Peyer's patch (tissue), 4 donors: Measurements from ENCODE around the gene LRBA. TPM values are rescaled to one million over a fixed set of nuclear protein-coding genes. Genes with fewer than 3 reads are reported as not detected.

Experiments
- DNase-seq, 3 donors: peaks; one replicate each; pipeline ENCODE4 v3.0.0-alpha.2; 2017 to 2019
- H3K27ac ChIP-seq, 4 donors: fragments of 200-600 bp; sonication (generic); one replicate each; pipeline ENCODE4 v1.5.1; 2016 to 2019
- H3K27me3 ChIP-seq, 2 donors: fragments of 200-600 bp; sonication (generic); one replicate each; pipeline ENCODE4 v1.5.1; 2019
- H3K36me3 ChIP-seq, 3 donors: fragments of 200-600 bp; sonication (generic); one replicate each; pipeline ENCODE4 v1.5.1; 2016 to 2019
- H3K4me1 ChIP-seq, 4 donors: fragments of 200-600 bp; sonication (generic); one replicate each; pipeline ENCODE4 v1.5.1; 2016 to 2019
- H3K4me3 ChIP-seq, 4 donors: fragments of 200-600 bp; sonication (generic); 1 replicate in 3 of 4; 2 replicates in 1 of 4; pipeline ENCODE4 v1.5.1; 2016 to 2019; ENCODE audit warnings: mild to moderate bottlenecking in 1 of 4
- H3K9me3 ChIP-seq, 4 donors: fragments of 200-600 bp; sonication (generic); one replicate each; pipeline ENCODE4 v1.5.1; 2016 to 2019; ENCODE audit warnings: mild to moderate bottlenecking in 1 of 4
- POLR2A ChIP-seq, 2 donors: fragments of 450-650 bp; IDR thresholded peaks; one replicate each; pipeline ENCODE4 v1.5.1; 2017; ENCODE audit warnings: antibody characterized with exemption in 2 of 2, mild to moderate bottlenecking in 2 of 2, moderate library complexity in 2 of 2
- total RNA-seq, 4 donors: library from RNA; depleted of rRNA; stranded (reverse); fragments of >200 nt; gene quantifications; one replicate each; pipeline ENCODE4 v1.1.0, GENCODE V29; 2016
- TF ChIP-seq, protein P1 (sequence below), 6 experiments: fragments of 450-650 bp in 4 of 6; fragments of 200-600 bp in 2 of 6; sonication (generic) in 1 of 6; IDR thresholded peaks; one replicate each; pipeline ENCODE4 v1.5.1; 2017 to 2019; ENCODE audit warnings: antibody characterized with exemption in 6 of 6, mild to moderate bottlenecking in 3 of 6, moderate library complexity in 1 of 6

The LRBA gene
- total RNA-seq, 4 donors from 2014 or later: 71.5 to 120 (median 91.7) TPM

DNA sequence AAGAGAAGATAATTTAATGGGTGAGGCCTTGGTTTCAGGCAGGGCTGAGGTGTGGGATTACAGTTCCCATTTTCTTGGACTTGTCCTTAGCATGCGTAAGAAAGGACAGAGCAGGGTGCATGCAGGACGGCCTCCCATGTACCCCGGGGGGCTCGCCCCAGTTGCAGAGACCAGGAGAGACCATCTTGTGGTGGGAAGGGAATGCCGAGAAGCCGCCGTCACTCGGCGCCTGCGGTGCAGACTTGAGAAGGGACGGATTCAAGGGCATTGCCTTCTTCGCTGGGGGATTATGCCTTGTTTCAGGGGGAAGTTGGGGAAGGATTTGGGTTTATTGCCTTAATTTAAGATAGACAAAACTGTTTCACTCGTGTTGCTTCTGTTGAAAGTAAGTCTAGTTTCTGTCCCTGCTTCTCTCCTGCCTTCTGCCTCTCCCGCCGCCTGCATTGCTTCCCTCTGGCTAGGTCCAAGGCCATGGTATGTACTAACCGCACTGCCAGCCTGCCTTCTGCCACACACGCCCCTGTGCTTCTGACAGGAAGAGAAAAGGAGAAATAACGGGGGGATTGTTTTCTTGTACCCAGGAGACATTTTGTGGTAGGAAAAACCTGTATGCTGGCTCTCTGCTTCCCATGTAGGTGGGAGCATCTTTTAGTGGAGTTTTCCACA lies 761.0 kb downstream of the LRBA start:
- TF ChIP-seq, protein P1, sequence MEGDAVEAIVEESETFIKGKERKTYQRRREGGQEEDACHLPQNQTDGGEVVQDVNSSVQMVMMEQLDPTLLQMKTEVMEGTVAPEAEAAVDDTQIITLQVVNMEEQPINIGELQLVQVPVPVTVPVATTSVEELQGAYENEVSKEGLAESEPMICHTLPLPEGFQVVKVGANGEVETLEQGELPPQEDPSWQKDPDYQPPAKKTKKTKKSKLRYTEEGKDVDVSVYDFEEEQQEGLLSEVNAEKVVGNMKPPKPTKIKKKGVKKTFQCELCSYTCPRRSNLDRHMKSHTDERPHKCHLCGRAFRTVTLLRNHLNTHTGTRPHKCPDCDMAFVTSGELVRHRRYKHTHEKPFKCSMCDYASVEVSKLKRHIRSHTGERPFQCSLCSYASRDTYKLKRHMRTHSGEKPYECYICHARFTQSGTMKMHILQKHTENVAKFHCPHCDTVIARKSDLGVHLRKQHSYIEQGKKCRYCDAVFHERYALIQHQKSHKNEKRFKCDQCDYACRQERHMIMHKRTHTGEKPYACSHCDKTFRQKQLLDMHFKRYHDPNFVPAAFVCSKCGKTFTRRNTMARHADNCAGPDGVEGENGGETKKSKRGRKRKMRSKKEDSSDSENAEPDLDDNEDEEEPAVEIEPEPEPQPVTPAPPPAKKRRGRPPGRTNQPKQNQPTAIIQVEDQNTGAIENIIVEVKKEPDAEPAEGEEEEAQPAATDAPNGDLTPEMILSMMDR (IDR thresholded peaks at IDR 0.05): no peak
- no peak for TF ChIP-seq POLR2A (IDR thresholded peaks at IDR 0.05)
- no peak overlapping the region for H3K4me3 ChIP-seq
- no peaks in the 10 kb centered on the region for H3K27me3 ChIP-seq
- H3K4me1 ChIP-seq: peaks cover 0 to 30% (median 0%) of the 10 kb centered on the region in 4 donors
- no peaks in the 10 kb centered on the region for H3K36me3 ChIP-seq
- no peaks in the 10 kb centered on the region for H3K9me3 ChIP-seq
- no peak for DNase-seq
- no peak overlapping the region for H3K27ac ChIP-seq

DNA sequence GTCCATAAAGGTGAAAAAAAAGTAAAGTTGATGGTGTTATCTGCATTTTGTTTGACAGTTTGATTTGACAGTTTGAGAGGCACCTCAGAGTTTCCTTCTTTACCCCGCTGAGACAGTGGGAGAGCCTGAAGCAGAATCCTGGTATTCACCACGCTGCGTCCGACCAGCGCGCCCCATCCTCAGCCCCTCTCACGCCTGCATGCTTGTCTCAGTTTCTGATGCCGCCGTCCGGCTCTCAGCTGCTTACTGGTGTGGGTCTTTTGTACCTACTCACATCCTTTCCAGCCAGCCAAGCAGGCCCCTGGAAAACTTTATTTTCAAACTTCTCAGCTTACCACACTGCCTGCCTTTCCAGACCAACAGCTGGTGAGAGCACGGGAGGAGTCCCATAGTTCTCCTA lies 761.7 kb downstream of the LRBA start:
- TF ChIP-seq, protein P1 (IDR thresholded peaks at IDR 0.05): no peak
- no peak for TF ChIP-seq POLR2A (IDR thresholded peaks at IDR 0.05)
- Histone ChIP-seq H3K4me1 (peaks cover 0 to 30% (median 0%) of the 10 kb centered on the region in 4 donors), H3K4me3 (no peak overlapping the region), H3K27me3 (no peaks in the 10 kb centered on the region), H3K9me3 (no peaks in the 10 kb centered on the region), H3K27ac (no peak overlapping the region), H3K36me3 (no peaks in the 10 kb centered on the region)
- DNase-seq: no peak

DNA sequence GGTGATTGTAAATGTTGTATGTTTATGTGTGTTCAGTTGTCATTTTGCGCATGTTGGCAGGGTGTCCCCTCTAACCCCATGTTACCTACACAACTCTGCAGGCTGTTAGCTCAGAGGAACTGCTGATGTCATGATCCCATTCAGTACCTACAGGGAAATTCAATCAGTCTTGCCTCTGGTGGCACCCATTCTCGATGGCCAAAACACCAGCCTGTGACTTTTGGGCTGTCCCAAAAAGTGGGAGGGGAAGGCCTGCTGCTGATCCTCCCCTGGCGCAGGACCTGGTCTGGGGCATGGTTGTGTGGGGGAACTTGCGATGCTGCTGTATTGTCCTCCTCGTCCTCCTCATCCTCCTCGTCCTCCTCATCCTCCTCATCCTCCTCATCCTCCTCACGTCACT lies 762.3 kb downstream of the LRBA start:
- H3K36me3 ChIP-seq: no peaks in the 10 kb centered on the region
- TF ChIP-seq, protein P1 (IDR thresholded peaks at IDR 0.05): no peak
- no peak for TF ChIP-seq POLR2A (IDR thresholded peaks at IDR 0.05)
- peaks cover 0 to 28% (median 0%) of the 10 kb centered on the region in 4 donors for H3K4me1 ChIP-seq
- no peaks in the 10 kb centered on the region for H3K9me3 ChIP-seq
- H3K27ac ChIP-seq: peak overlapping the region in 1 of 4 donors; percentile 31
- no peaks in the 10 kb centered on the region for H3K27me3 ChIP-seq
- no peak overlapping the region for H3K4me3 ChIP-seq
- DNase-seq: no peak

DNA sequence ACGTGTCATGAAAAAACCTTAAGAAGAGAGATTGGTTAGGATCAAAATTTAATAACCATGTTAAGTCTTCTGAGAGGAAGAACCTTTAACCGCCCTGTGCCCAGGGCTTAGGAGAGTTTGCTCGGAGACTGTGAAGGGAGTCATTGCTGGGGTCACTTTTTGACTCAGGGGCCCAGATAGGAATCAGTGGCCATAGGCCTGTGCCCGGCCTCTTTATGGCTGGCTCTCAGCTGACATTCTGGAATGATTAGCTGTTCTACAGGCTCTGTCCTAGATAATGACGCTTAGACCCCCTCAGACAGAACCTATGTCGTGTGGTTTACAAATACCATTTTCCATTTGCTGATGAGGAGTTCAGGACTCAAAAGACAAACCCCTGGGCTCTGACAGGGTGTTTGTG lies 762.8 kb downstream of the LRBA start:
- DNase-seq: no peak
- Histone ChIP-seq H3K27me3 (no peaks in the 10 kb centered on the region), H3K9me3 (no peaks in the 10 kb centered on the region), H3K4me1 (peaks cover 0 to 23% (median 0%) of the 10 kb centered on the region in 4 donors), H3K36me3 (no peaks in the 10 kb centered on the region), H3K4me3 (no peak overlapping the region), H3K27ac (peak overlapping the region in 1 of 4 donors; percentile 31)
- TF ChIP-seq, protein P1 (IDR thresholded peaks at IDR 0.05): no peak
- TF ChIP-seq POLR2A (IDR thresholded peaks at IDR 0.05): no peak

DNA sequence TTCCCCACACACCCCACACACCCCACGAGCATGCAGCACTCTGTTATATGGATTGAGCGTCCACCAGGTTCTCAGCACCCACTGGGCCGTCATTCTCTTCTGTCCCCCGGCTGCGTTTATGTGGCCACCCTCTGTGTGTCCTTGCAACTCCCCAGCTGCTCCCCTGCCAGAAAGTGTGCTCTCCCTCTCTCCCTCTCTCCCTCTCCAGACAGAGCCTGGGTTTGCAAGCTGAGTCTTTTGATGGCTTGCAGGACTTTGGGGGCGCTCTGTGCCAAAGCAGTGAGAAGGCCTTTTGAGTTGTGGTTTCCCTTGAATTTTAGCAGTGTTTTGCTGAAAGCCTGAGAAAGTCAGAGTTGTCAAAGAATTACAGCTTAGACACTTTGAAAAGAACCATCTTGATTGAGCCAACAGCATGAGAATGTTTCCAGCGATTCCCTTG lies 763.3 kb downstream of the LRBA start:
- no peaks in the 10 kb centered on the region for H3K9me3 ChIP-seq
- H3K4me3 ChIP-seq: no peak overlapping the region
- peaks cover 0 to 22% (median 0%) of the 10 kb centered on the region in 4 donors for H3K4me1 ChIP-seq
- H3K36me3 ChIP-seq: no peaks in the 10 kb centered on the region
- TF ChIP-seq POLR2A (IDR thresholded peaks at IDR 0.05): no peak
- TF ChIP-seq, protein P1 (IDR thresholded peaks at IDR 0.05): no peak
- H3K27me3 ChIP-seq: no peaks in the 10 kb centered on the region
- DNase-seq: no peak
- peak overlapping the region in 1 of 4 donors; percentile 31 for H3K27ac ChIP-seq
